CD14-positive monocyte (primary cell): Measurements from ENCODE around the gene ZNF296. TPM values are rescaled to one million over a fixed set of nuclear protein-coding genes. Genes with fewer than 3 reads are reported as not detected.

ENCODE experiments used
- DNase-seq, 3 donors: peaks; one replicate each; pipeline ENCODE4 v3.0.0-alpha.2; 2011 to 2022
- H2AFZ ChIP-seq: 2 replicates; pipeline ENCODE4 v1.6.0; 2012; ENCODE audit warnings: mild to moderate bottlenecking, low read depth, low read length, inconsistent platforms; ENCODE audit not compliant: insufficient read depth, poor library complexity, severe bottlenecking
- H3K27ac ChIP-seq, 2 donors: 1 replicate in 1 of 2; 2 replicates in 1 of 2; pipeline ENCODE4 v1.5.1; 2012 to 2013; ENCODE audit warnings: low read length in 2 of 2, control low read depth in 1 of 2, inconsistent platforms in 1 of 2, low read depth in 1 of 2, mild to moderate bottlenecking in 1 of 2
- H3K27me3 ChIP-seq, 2 donors: one replicate each; pipeline versions ENCODE4 v1.6.0 to v1.6.1; 2011 to 2013; ENCODE audit warnings: low read length in 2 of 2; ENCODE audit not compliant: control insufficient read depth in 2 of 2, insufficient read depth in 2 of 2
- H3K36me3 ChIP-seq, 2 donors: replicated peaks in 1 of 2; 1 replicate in 1 of 2; 2 replicates in 1 of 2; pipeline versions ENCODE4 v1.5.1 to v1.6.1; 2012 to 2013; ENCODE audit warnings: low read length in 2 of 2, control low read depth in 1 of 2, inconsistent platforms in 1 of 2, mild to moderate bottlenecking in 1 of 2; ENCODE audit not compliant: insufficient read depth in 2 of 2, control insufficient read depth in 1 of 2
- H3K4me1 ChIP-seq, 2 donors: 1 replicate in 1 of 2; 2 replicates in 1 of 2; pipeline versions ENCODE4 v1.5.1 to v1.6.1; 2012 to 2013; ENCODE audit warnings: low read length in 2 of 2, control low read depth in 1 of 2, inconsistent platforms in 1 of 2, mild to moderate bottlenecking in 1 of 2, moderate library complexity in 1 of 2; ENCODE audit not compliant: insufficient read depth in 2 of 2, control insufficient read depth in 1 of 2
- H3K4me2 ChIP-seq: replicated peaks from 2 replicates; pipeline ENCODE3; 2012; ENCODE audit warnings: low read length, moderate library complexity, mild to moderate bottlenecking; ENCODE audit not compliant: poor library complexity, severe bottlenecking; ENCODE audit errors: extremely low read depth
- H3K4me3 ChIP-seq, 3 experiments: fragments of 200-600 bp in 1 of 3; sonication (generic) in 1 of 3; replicated peaks in 1 of 3; 1 replicate in 2 of 3; 2 replicates in 1 of 3; pipeline ENCODE4 v1.5.1; 2011 to 2013; ENCODE audit warnings: low read length in 3 of 3, mild to moderate bottlenecking in 3 of 3, control low read depth in 2 of 3, low read depth in 2 of 3, inconsistent platforms in 1 of 3, moderate library complexity in 1 of 3
- H3K79me2 ChIP-seq: 2 replicates; pipeline ENCODE4 v1.6.0; 2012; ENCODE audit warnings: mild to moderate bottlenecking, control low read depth, inconsistent platforms, low read length, moderate library complexity; ENCODE audit not compliant: insufficient read depth
- H3K9ac ChIP-seq: 2 replicates; pipeline ENCODE4 v1.6.0; 2017; ENCODE audit warnings: low read length, mild to moderate bottlenecking; ENCODE audit not compliant: insufficient read depth, poor library complexity, severe bottlenecking
- H3K9me3 ChIP-seq, 2 donors: replicated peaks in 1 of 2; 1 replicate in 1 of 2; 2 replicates in 1 of 2; pipeline versions ENCODE4 v1.5.1 to v1.6.1; 2012 to 2013; ENCODE audit warnings: low read length in 2 of 2, control low read depth in 1 of 2; ENCODE audit not compliant: control insufficient read depth in 1 of 2, insufficient read depth in 1 of 2
- H4K20me1 ChIP-seq: 2 replicates; pipeline ENCODE4 v1.6.0; 2012; ENCODE audit warnings: mild to moderate bottlenecking, low read length, control low read depth, moderate library complexity; ENCODE audit not compliant: insufficient read depth
- H3K27ac Mint-ChIP-seq, 7 donors: one replicate each; pipeline ENCODE4 v1.8.0; 2020; ENCODE audit warnings: mild to moderate bottlenecking in 7 of 7, mixed read lengths in 7 of 7, moderate library complexity in 6 of 7, inconsistent platforms in 2 of 7
- H3K27me3 Mint-ChIP-seq, 3 donors: one replicate each; pipeline ENCODE4 v1.8.0; 2021 to 2022; ENCODE audit warnings: low read depth in 3 of 3, mild to moderate bottlenecking in 3 of 3, mixed read lengths in 3 of 3, moderate library complexity in 3 of 3, inconsistent platforms in 1 of 3
- H3K36me3 Mint-ChIP-seq, 2 donors: one replicate each; pipeline ENCODE4 v1.8.0; 2020; ENCODE audit warnings: mixed read lengths in 2 of 2, inconsistent platforms in 1 of 2, mild to moderate bottlenecking in 1 of 2
- H3K4me1 Mint-ChIP-seq: one replicate; pipeline ENCODE4 v1.8.0; 2020; ENCODE audit warnings: mild to moderate bottlenecking, mixed read lengths
- H3K4me3 Mint-ChIP-seq, 2 donors: one replicate each; pipeline ENCODE4 v1.8.0; 2020; ENCODE audit warnings: mild to moderate bottlenecking in 2 of 2, mixed read lengths in 2 of 2, moderate library complexity in 1 of 2
- H3K9me3 Mint-ChIP-seq, 7 donors: one replicate each; pipeline ENCODE4 v1.8.0; 2020 to 2022; ENCODE audit warnings: mixed read lengths in 7 of 7, mild to moderate bottlenecking in 6 of 7, moderate library complexity in 6 of 7, inconsistent platforms in 2 of 7
- WGBS: methylation state at CpG from one replicate; pipeline ENCODE4 v1.1.5; 2013; ENCODE audit warnings: missing lambda C conversion rate; ENCODE audit not compliant: insufficient coverage; 5-methylcytosine and 5-hydroxymethylcytosine counted together
- intact Hi-C, 2 donors: fragments of 100-400 bp; cut with micrococcal nuclease; formaldehyde crosslinking; loops; one replicate each; pipeline versions ENCODE4 v1.15.0 to v1.15.1; 2023
- polyA plus RNA-seq, 3 donors: library from polyadenylated mRNA; depleted of rRNA in 1 of 3; unstranded in 2 of 3; stranded (reverse) in 1 of 3; fragments of 300-500 nt in 2 of 3; fragments of >200 nt in 1 of 3; fragmentation: Illumina TruSeq in 2 of 3; gene quantifications; 1 replicate in 2 of 3; 2 replicates in 1 of 3; pipeline ENCODE4 v1.2.3, GENCODE V29; 2012 to 2021
- TF ChIP-seq, protein P1 (sequence below): fragments of 200-600 bp; IDR thresholded peaks from one replicate; pipeline ENCODE4 v1.8.0; 2022; ENCODE audit warnings: antibody characterized with exemption, mild to moderate bottlenecking

ZNF296 gene
- polyA plus RNA-seq, 3 donors = 3.8 to 7.2 (median 6.5) TPM

- Histone ChIP-seq H3K27ac (peak overlapping the region; percentile 37 to 98), H3K9ac (no peak overlapping the region), H3K36me3 (peaks cover 45 to 61% of the 10 kb centered on the region in 2 donors), H3K9me3 (peaks cover 0 to 4% of the 10 kb centered on the region in 2 donors), H3K27me3 (no peaks in the 10 kb centered on the region), H4K20me1 (peaks cover 29% of the 10 kb centered on the region), H3K79me2 (peaks cover 36% of the 10 kb centered on the region), H2AFZ (no peak overlapping the region), H3K4me1 (peaks cover 30 to 35% of the 10 kb centered on the region in 2 donors), H3K4me2 (no peak overlapping the region), H3K4me3 (no peak overlapping the region)
- H3K4me3 Mint-ChIP-seq = peak overlapping the region in 1 of 2 donors; percentile 60
- no peak for DNase-seq
- H3K27me3 Mint-ChIP-seq = no peaks in the 10 kb centered on the region
- H3K36me3 Mint-ChIP-seq = peaks cover 47 to 77% of the 10 kb centered on the region in 2 donors
- H3K4me1 Mint-ChIP-seq = peaks cover 35% of the 10 kb centered on the region
- WGBS = 89% methylated on average over 31 of the region's 37 CpGs
- H3K27ac Mint-ChIP-seq = peak overlapping the region in 5 of 7 donors; percentile 57 to 98 (median 83)
- H3K9me3 Mint-ChIP-seq = peaks cover 1 to 6% (median 6%) of the 10 kb centered on the region in 7 donors
- intact Hi-C loops = loop anchor here in 1 of 2 donors (2.0 kb wide), 1 partner anchor 35 kb away; no protein-coding TSS in a partner anchor
- TF ChIP-seq, protein P1, sequence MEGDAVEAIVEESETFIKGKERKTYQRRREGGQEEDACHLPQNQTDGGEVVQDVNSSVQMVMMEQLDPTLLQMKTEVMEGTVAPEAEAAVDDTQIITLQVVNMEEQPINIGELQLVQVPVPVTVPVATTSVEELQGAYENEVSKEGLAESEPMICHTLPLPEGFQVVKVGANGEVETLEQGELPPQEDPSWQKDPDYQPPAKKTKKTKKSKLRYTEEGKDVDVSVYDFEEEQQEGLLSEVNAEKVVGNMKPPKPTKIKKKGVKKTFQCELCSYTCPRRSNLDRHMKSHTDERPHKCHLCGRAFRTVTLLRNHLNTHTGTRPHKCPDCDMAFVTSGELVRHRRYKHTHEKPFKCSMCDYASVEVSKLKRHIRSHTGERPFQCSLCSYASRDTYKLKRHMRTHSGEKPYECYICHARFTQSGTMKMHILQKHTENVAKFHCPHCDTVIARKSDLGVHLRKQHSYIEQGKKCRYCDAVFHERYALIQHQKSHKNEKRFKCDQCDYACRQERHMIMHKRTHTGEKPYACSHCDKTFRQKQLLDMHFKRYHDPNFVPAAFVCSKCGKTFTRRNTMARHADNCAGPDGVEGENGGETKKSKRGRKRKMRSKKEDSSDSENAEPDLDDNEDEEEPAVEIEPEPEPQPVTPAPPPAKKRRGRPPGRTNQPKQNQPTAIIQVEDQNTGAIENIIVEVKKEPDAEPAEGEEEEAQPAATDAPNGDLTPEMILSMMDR = no peak
Observed at GRCh38 chr19:45037393-45038169, 38.7 kb downstream of the ZNF296 start.

- DNase-seq = no peak
- Histone ChIP-seq H3K36me3 (peaks cover 43 to 60% of the 10 kb centered on the region in 2 donors), H2AFZ (no peak overlapping the region), H3K9ac (no peak overlapping the region), H3K4me2 (no peak overlapping the region), H3K79me2 (peaks cover 18% of the 10 kb centered on the region), H3K27me3 (no peaks in the 10 kb centered on the region), H4K20me1 (peaks cover 13% of the 10 kb centered on the region), H3K27ac (no peak overlapping the region), H3K9me3 (peaks cover 0 to 4% of the 10 kb centered on the region in 2 donors), H3K4me3 (no peak overlapping the region), H3K4me1 (peaks cover 18 to 22% of the 10 kb centered on the region in 2 donors)
- Mint-ChIP-seq H3K27ac (peak overlapping the region in 2 of 7 donors; percentile 31 to 38), H3K36me3 (peaks cover 49 to 75% of the 10 kb centered on the region in 2 donors), H3K9me3 (peaks cover 1 to 9% (median 6%) of the 10 kb centered on the region in 7 donors), H3K4me3 (no peak overlapping the region), H3K27me3 (no peaks in the 10 kb centered on the region), H3K4me1 (peaks cover 21% of the 10 kb centered on the region)
- intact Hi-C loops = no loop called here
- WGBS = 100% methylated on average over 4 of the region's 6 CpGs
- TF ChIP-seq, protein P1 = no peak
Observed at GRCh38 chr19:45035755-45036154, 40.5 kb downstream of the ZNF296 start.
